ENCODE results near the gene GCFC2. TPM values are rescaled to one million over a fixed set of nuclear protein-coding genes. Genes with fewer than 3 reads are reported as not detected.

The GCFC2 gene
- polyA plus RNA-seq, 2 of the 4 experiments (the other 2 are of a cell fraction), result 15.1 to 41.7 TPM

- ChIA-PET CTCF (interaction anchor here (0.7 to 4.3 kb wide), 2 partner anchors 15 to 21 kb away, joined by 3 to 23 read pairs; no protein-coding TSS in a partner anchor), POLR2A (no interaction called here)
- WGBS (ENCODE audit: missing lambda C conversion rate), result 91% methylated on average over 1 of the region's 1 CpG
- ATAC-seq (no peak), DNase-seq (ENCODE audit: low read depth in 1 of 2, low spot score in 1 of 2) (no peak), FAIRE-seq (no peak)
- TF ChIP-seq CBX2 (IDR thresholded peaks at IDR 0.05; ENCODE audit: borderline replicate concordance, low read depth) (no peak), KDM1A (IDR thresholded peaks at IDR 0.05; ENCODE audit: low read depth) (no peak)
- TF ChIP-seq, protein P1, sequence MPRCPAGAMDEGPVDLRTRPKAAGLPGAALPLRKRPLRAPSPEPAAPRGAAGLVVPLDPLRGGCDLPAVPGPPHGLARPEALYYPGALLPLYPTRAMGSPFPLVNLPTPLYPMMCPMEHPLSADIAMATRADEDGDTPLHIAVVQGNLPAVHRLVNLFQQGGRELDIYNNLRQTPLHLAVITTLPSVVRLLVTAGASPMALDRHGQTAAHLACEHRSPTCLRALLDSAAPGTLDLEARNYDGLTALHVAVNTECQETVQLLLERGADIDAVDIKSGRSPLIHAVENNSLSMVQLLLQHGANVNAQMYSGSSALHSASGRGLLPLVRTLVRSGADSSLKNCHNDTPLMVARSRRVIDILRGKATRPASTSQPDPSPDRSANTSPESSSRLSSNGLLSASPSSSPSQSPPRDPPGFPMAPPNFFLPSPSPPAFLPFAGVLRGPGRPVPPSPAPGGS (IDR thresholded peaks at IDR 0.05), result no peak
- TF ChIP-seq, protein P2, sequence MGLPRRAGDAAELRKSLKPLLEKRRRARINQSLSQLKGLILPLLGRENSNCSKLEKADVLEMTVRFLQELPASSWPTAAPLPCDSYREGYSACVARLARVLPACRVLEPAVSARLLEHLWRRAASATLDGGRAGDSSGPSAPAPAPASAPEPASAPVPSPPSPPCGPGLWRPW (IDR thresholded peaks at IDR 0.05), result no peak
- Histone ChIP-seq H3K4me3 (no peak overlapping the region), H3K4me2 (no peak overlapping the region), H3K9me3 (no peaks in the 10 kb centered on the region), H3K4me1 (no peaks in the 10 kb centered on the region), H3K27ac (no peak overlapping the region)
Measured at GRCh38 chr2:75655861-75656260, 54.9 kb downstream of the GCFC2 start.

DNA sequence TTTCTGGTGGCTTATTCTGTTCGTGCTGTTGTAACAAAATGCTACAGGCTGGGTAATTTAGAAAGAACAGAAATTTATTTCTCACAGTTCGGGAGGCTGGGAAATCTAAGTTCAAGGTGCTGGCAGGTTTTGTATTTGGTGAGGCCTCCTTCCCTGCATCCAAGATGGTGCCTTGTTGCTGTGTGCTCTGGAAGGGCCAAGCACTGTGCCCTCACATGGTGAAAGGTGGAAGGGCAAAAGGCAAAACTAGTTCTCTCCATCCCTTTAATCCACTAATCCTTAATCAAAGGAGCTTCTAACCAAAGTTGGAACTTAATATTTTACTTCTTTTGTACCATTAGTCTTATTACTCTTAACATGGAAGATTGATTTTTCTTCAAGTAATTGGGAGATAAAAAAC, 56.7 kb downstream of the GCFC2 start:
- CTCF ChIA-PET, result interaction anchor here (4.3 kb wide), 1 partner anchor 13 kb away, joined by 23 read pairs; no protein-coding TSS in a partner anchor

DNA sequence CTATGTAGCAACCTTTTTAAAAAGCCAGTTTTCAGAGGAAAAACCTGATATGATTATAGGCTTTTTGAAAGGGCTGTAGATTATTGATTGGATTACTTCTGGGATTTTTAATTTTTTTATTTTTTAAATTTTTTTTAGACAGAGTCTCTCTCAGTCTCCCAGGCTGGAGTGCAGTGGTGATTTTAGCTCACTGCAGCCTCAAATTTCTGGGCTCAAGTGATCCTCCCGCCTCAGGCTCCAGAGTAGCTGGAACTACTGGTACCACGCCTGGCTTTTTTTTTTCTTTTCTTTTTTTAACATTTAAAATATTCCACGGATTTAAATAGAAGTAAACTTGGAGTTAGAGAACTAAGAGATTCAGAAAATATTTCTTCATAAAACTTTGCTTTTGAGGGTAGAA, 62.9 kb downstream of the GCFC2 start:
- Histone ChIP-seq H3K27ac (peak overlapping the region; percentile 87 to 96; a peak in 5 of 6 replicates), H3K9me3 (no peaks in the 10 kb centered on the region), H3K4me2 (peak overlapping the region; percentile 82), H3K4me3 (peak overlapping the region; percentile 64), H3K4me1 (peaks cover 9% of the 10 kb centered on the region; the same call in 2 of the 3 replicates)
- POLR2A ChIA-PET, result interaction anchor here (0.7 to 1.2 kb wide), 2 partner anchors 13 to 588 kb away, joined by 3 read pairs; no protein-coding TSS in a partner anchor
- FAIRE-seq, result no peak
- no peak for DNase-seq (ENCODE audit: low read depth in 1 of 2, low spot score in 1 of 2)
- WGBS (ENCODE audit: missing lambda C conversion rate), result 68% methylated on average over 3 of the region's 3 CpGs
- CTCF ChIA-PET, result interaction anchor here (0.9 to 2.0 kb wide), 4 partner anchors 8 to 30 kb away, joined by 3 to 8 read pairs (median 4); no protein-coding TSS in a partner anchor
- ATAC-seq, result no peak
- TF ChIP-seq, protein P3, sequence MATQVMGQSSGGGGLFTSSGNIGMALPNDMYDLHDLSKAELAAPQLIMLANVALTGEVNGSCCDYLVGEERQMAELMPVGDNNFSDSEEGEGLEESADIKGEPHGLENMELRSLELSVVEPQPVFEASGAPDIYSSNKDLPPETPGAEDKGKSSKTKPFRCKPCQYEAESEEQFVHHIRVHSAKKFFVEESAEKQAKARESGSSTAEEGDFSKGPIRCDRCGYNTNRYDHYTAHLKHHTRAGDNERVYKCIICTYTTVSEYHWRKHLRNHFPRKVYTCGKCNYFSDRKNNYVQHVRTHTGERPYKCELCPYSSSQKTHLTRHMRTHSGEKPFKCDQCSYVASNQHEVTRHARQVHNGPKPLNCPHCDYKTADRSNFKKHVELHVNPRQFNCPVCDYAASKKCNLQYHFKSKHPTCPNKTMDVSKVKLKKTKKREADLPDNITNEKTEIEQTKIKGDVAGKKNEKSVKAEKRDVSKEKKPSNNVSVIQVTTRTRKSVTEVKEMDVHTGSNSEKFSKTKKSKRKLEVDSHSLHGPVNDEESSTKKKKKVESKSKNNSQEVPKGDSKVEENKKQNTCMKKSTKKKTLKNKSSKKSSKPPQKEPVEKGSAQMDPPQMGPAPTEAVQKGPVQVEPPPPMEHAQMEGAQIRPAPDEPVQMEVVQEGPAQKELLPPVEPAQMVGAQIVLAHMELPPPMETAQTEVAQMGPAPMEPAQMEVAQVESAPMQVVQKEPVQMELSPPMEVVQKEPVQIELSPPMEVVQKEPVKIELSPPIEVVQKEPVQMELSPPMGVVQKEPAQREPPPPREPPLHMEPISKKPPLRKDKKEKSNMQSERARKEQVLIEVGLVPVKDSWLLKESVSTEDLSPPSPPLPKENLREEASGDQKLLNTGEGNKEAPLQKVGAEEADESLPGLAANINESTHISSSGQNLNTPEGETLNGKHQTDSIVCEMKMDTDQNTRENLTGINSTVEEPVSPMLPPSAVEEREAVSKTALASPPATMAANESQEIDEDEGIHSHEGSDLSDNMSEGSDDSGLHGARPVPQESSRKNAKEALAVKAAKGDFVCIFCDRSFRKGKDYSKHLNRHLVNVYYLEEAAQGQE (IDR thresholded peaks at IDR 0.05), result no peak
- TF ChIP-seq HEYL (CRISPR knock-in tag; IDR thresholded peaks at IDR 0.05) (no peak), CHD2 (IDR thresholded peaks at IDR 0.05; ENCODE audit: low read length, partially characterized antibody) (no peak), EHF (CRISPR knock-in tag; IDR thresholded peaks at IDR 0.05) (no peak), POLR2AphosphoS2 (conservative IDR thresholded peaks at IDR 0.05; ENCODE audit: low read length) (no peak), RAD21 (conservative IDR thresholded peaks at IDR 0.05 in 1 of 2, IDR thresholded peaks at IDR 0.05 in 1 of 2) (no peak), EP300 (IDR thresholded peaks at IDR 0.05) (no peak), MAZ (IDR thresholded peaks at IDR 0.05; ENCODE audit: borderline replicate concordance, low read depth, low read length) (no peak), E2F6 (IDR thresholded peaks at IDR 0.05; ENCODE audit: borderline replicate concordance, low read depth) (no peak), RARB (CRISPR knock-in tag; IDR thresholded peaks at IDR 0.05) (no peak), ZC3H11A (IDR thresholded peaks at IDR 0.05) (no peak), TP53 (CRISPR knock-in tag; IDR thresholded peaks at IDR 0.05) (no peak), GATA3 (IDR thresholded peaks at IDR 0.05; ENCODE audit: borderline replicate concordance) (no peak)
- TF ChIP-seq, protein P4, sequence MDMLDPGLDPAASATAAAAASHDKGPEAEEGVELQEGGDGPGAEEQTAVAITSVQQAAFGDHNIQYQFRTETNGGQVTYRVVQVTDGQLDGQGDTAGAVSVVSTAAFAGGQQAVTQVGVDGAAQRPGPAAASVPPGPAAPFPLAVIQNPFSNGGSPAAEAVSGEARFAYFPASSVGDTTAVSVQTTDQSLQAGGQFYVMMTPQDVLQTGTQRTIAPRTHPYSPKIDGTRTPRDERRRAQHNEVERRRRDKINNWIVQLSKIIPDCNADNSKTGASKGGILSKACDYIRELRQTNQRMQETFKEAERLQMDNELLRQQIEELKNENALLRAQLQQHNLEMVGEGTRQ (IDR thresholded peaks at IDR 0.05), result no peak
- TF ChIP-seq, protein P5, sequence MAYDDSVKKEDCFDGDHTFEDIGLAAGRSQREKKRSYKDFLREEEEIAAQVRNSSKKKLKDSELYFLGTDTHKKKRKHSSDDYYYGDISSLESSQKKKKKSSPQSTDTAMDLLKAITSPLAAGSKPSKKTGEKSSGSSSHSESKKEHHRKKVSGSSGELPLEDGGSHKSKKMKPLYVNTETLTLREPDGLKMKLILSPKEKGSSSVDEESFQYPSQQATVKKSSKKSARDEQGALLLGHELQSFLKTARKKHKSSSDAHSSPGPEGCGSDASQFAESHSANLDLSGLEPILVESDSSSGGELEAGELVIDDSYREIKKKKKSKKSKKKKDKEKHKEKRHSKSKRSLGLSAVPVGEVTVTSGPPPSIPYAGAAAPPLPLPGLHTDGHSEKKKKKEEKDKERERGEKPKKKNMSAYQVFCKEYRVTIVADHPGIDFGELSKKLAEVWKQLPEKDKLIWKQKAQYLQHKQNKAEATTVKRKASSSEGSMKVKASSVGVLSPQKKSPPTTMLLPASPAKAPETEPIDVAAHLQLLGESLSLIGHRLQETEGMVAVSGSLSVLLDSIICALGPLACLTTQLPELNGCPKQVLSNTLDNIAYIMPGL (CRISPR knock-in tag; IDR thresholded peaks at IDR 0.05; ENCODE audit: borderline replicate concordance), result no peak
- TF ChIP-seq, protein P1 (IDR thresholded peaks at IDR 0.05), result no peak
- TF ChIP-seq, protein P6, sequence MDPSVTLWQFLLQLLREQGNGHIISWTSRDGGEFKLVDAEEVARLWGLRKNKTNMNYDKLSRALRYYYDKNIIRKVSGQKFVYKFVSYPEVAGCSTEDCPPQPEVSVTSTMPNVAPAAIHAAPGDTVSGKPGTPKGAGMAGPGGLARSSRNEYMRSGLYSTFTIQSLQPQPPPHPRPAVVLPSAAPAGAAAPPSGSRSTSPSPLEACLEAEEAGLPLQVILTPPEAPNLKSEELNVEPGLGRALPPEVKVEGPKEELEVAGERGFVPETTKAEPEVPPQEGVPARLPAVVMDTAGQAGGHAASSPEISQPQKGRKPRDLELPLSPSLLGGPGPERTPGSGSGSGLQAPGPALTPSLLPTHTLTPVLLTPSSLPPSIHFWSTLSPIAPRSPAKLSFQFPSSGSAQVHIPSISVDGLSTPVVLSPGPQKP (IDR thresholded peaks at IDR 0.05; ENCODE audit: low read depth, low read length), result no peak

More for the DNA sequence above, 56.7 kb downstream of the GCFC2 start:
- FAIRE-seq (no peak), ATAC-seq (peak in 1 of 2 experiments; percentile 48; a peak in 2 of 6 replicates), DNase-seq (ENCODE audit: low read depth in 1 of 2, low spot score in 1 of 2) (no peak)
- WGBS (ENCODE audit: missing lambda C conversion rate), result 96% methylated on average over 2 of the region's 2 CpGs
- no peak overlapping the region for H3K4me3 ChIP-seq
- no peak overlapping the region for H3K4me2 ChIP-seq
- H3K4me1 ChIP-seq, result no peaks in the 10 kb centered on the region
- POLR2A ChIA-PET, result interaction anchor here (1.5 kb wide), 1 partner anchor 10 kb away, joined by 3 read pairs; no protein-coding TSS in a partner anchor
- TF ChIP-seq HOXA7 (CRISPR knock-in tag; IDR thresholded peaks at IDR 0.05), result no peak
- H3K9me3 ChIP-seq, result no peaks in the 10 kb centered on the region
- no peak overlapping the region for H3K27ac ChIP-seq

Measured in A549 (cell line).